ENCODE measurements around the gene MAMDC2.

MAMDC2 gene

GRCh38 chr9:70028287-70028686 lies 15.4 kb upstream of the MAMDC2 start:
- no peak for ATAC-seq
- TF ChIP-seq TSHZ2 (CRISPR knock-in tag; IDR thresholded peaks at IDR 0.05) (no peak), ZFP3 (CRISPR knock-in tag; IDR thresholded peaks at IDR 0.05) (no peak), TOX (CRISPR knock-in tag; IDR thresholded peaks at IDR 0.05; ENCODE audit: borderline replicate concordance) (no peak)

- no peak for TF ChIP-seq SNAI2 (CRISPR knock-in tag; IDR thresholded peaks at IDR 0.05)
- TF ChIP-seq TCF4 (CRISPR knock-in tag; IDR thresholded peaks at IDR 0.05; ENCODE audit: borderline replicate concordance), result no peak
- TF ChIP-seq, protein P1, sequence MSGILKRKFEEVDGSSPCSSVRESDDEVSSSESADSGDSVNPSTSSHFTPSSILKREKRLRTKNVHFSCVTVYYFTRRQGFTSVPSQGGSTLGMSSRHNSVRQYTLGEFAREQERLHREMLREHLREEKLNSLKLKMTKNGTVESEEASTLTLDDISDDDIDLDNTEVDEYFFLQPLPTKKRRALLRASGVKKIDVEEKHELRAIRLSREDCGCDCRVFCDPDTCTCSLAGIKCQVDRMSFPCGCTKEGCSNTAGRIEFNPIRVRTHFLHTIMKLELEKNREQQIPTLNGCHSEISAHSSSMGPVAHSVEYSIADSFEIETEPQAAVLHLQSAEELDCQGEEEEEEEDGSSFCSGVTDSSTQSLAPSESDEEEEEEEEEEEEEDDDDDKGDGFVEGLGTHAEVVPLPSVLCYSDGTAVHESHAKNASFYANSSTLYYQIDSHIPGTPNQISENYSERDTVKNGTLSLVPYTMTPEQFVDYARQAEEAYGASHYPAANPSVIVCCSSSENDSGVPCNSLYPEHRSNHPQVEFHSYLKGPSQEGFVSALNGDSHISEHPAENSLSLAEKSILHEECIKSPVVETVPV (CRISPR knock-in tag; IDR thresholded peaks at IDR 0.05), result no peak
- no peak for TF ChIP-seq BACH2 (CRISPR knock-in tag; IDR thresholded peaks at IDR 0.05; ENCODE audit: borderline replicate concordance)
- no peak for TF ChIP-seq ZC3H10 (CRISPR knock-in tag; IDR thresholded peaks at IDR 0.05)
- no peak for ATAC-seq
Measured at GRCh38 chr9:70030156-70030555, 13.5 kb upstream of the MAMDC2 start.

DNA sequence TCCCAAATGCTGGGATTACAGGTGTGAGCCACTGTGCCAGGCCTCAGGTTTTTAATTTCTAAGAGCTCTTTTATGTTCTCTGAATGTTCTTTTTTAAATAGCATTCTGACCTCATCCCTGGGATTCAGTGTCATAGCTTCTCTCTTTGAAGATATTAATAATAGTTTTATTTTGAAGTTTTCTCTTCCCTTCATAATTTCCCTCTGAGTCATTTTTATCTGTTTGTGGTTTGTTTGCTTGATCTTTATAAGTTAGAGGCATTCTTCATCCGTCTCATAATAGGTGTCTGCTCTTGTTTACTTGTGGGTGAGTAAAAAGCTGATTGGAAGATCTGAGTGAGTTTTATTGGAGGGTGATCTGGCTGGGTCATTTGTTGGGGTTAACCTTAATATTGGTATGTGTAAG lies 12.5 kb upstream of the MAMDC2 start:
- ATAC-seq, result no peak
- TF ChIP-seq, protein P2, sequence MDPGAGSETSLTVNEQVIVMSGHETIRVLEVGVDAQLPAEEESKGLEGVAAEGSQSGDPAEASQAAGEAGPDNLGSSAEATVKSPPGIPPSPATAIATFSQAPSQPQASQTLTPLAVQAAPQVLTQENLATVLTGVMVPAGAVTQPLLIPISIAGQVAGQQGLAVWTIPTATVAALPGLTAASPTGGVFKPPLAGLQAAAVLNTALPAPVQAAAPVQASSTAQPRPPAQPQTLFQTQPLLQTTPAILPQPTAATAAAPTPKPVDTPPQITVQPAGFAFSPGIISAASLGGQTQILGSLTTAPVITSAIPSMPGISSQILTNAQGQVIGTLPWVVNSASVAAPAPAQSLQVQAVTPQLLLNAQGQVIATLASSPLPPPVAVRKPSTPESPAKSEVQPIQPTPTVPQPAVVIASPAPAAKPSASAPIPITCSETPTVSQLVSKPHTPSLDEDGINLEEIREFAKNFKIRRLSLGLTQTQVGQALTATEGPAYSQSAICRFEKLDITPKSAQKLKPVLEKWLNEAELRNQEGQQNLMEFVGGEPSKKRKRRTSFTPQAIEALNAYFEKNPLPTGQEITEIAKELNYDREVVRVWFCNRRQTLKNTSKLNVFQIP (CRISPR knock-in tag; IDR thresholded peaks at IDR 0.05; ENCODE audit: borderline replicate concordance, low read depth), result no peak

GRCh38 chr9:70034271-70034711 lies 9.4 kb upstream of the MAMDC2 start:
- no peak for ATAC-seq
- TF ChIP-seq CSDC2 (CRISPR knock-in tag; IDR thresholded peaks at IDR 0.05) (no peak), TOX (CRISPR knock-in tag; IDR thresholded peaks at IDR 0.05; ENCODE audit: borderline replicate concordance) (no peak), ZFP3 (CRISPR knock-in tag; IDR thresholded peaks at IDR 0.05) (no peak), TSHZ2 (CRISPR knock-in tag; IDR thresholded peaks at IDR 0.05) (no peak), ZNF8 (CRISPR knock-in tag; IDR thresholded peaks at IDR 0.05) (no peak), ZNF565 (CRISPR knock-in tag; conservative IDR thresholded peaks at IDR 0.05; ENCODE audit: low read depth) (no peak), ISL1 (CRISPR knock-in tag; IDR thresholded peaks at IDR 0.05) (no peak), ZFP30 (CRISPR knock-in tag; IDR thresholded peaks at IDR 0.05) (no peak), GLIS3 (CRISPR knock-in tag; IDR thresholded peaks at IDR 0.05) (no peak), ZC3H10 (CRISPR knock-in tag; IDR thresholded peaks at IDR 0.05) (no peak), BACH2 (CRISPR knock-in tag; IDR thresholded peaks at IDR 0.05; ENCODE audit: borderline replicate concordance) (no peak), SNAI2 (CRISPR knock-in tag; IDR thresholded peaks at IDR 0.05) (no peak), RARB (CRISPR knock-in tag; IDR thresholded peaks at IDR 0.05) (no peak)
- TF ChIP-seq, protein P1 (CRISPR knock-in tag; IDR thresholded peaks at IDR 0.05), result no peak
- TF ChIP-seq, protein P3, sequence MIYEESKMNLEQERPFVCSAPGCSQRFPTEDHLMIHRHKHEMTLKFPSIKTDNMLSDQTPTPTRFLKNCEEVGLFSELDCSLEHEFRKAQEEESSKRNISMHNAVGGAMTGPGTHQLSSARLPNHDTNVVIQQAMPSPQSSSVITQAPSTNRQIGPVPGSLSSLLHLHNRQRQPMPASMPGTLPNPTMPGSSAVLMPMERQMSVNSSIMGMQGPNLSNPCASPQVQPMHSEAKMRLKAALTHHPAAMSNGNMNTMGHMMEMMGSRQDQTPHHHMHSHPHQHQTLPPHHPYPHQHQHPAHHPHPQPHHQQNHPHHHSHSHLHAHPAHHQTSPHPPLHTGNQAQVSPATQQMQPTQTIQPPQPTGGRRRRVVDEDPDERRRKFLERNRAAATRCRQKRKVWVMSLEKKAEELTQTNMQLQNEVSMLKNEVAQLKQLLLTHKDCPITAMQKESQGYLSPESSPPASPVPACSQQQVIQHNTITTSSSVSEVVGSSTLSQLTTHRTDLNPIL (CRISPR knock-in tag; IDR thresholded peaks at IDR 0.05; ENCODE audit: low read depth), result no peak

All from SK-N-SH treated with all-trans-retinoic acid at 6 μM for 48 hours (cell line).